MG63 (cell line): ENCODE measurements around the gene CRB2. TPM values are rescaled to one million over a fixed set of nuclear protein-coding genes. Genes with fewer than 3 reads are reported as not detected.

Source experiments
- total RNA-seq: library from RNA; depleted of rRNA; stranded (reverse); fragments of >200 nt; shearing (Covaris generic); gene quantifications from 2 replicates; pipeline ENCODE4 v1.2.3, GENCODE V29; 2014; ENCODE audit warnings: low replicate concordance; rRNA removed

Gene CRB2
- total RNA-seq, 1 experiment from 2014 or later = not detected

Other genes with a start within 250 kb of the CRB2 start
- gene STRBP, start 87.6 kb upstream of the CRB2 start, total RNA-seq = 8.1 and 8.6 TPM in 2 replicates